Transverse colon (tissue), 4 donors: ENCODE results near the gene RANBP10. TPM values are rescaled to one million over a fixed set of nuclear protein-coding genes. Genes with fewer than 3 reads are reported as not detected.

Source experiments
- DNase-seq: peaks from one replicate; pipeline ENCODE4 v3.0.0-alpha.2; 2019
- H3K27ac ChIP-seq, 4 donors: fragments of 200-600 bp; sonication (generic); 2 replicates each; pipeline ENCODE4 v1.5.1; 2016 to 2018; ENCODE audit warnings: inconsistent platforms in 4 of 4
- H3K27me3 ChIP-seq: fragments of 200-600 bp; sonication (generic); 2 replicates; pipeline ENCODE4 v1.5.1; 2017; ENCODE audit warnings: inconsistent platforms
- H3K36me3 ChIP-seq, 4 donors: fragments of 200-600 bp; sonication (generic); 2 replicates each; pipeline ENCODE4 v1.5.1; 2017 to 2019; ENCODE audit warnings: inconsistent platforms in 4 of 4
- H3K4me1 ChIP-seq, 4 donors: fragments of 200-600 bp; sonication (generic); 2 replicates each; pipeline ENCODE4 v1.5.1; 2017 to 2020; ENCODE audit warnings: inconsistent platforms in 4 of 4
- H3K4me3 ChIP-seq, 4 donors: fragments of 200-600 bp; sonication (generic); 1 replicate in 1 of 4; 2 replicates in 3 of 4; pipeline versions ENCODE4 v1.5.1 to v1.6.1; 2017 to 2019; ENCODE audit warnings: inconsistent platforms in 4 of 4
- H3K9me3 ChIP-seq, 2 donors: fragments of 200-600 bp; sonication (generic); 2 replicates each; pipeline ENCODE4 v1.5.1; 2017 to 2019; ENCODE audit warnings: inconsistent platforms in 2 of 2
- CTCF ChIP-seq, 5 experiments: fragments of 200-600 bp in 3 of 5; fragments of 450-650 bp in 2 of 5; sonication (generic) in 3 of 5; IDR thresholded peaks; 1 replicate in 2 of 5; 2 replicates in 3 of 5; pipeline ENCODE4 v1.5.1; 2016 to 2017; ENCODE audit warnings: antibody characterized with exemption in 5 of 5, inconsistent platforms in 3 of 5, mild to moderate bottlenecking in 2 of 5, moderate library complexity in 1 of 5
- EP300 ChIP-seq: sonication (generic); formaldehyde crosslinking; IDR thresholded peaks from one replicate; pipeline ENCODE4 v1.6.1; 2017; ENCODE audit warnings: antibody characterized with exemption, low read depth
- POLR2A ChIP-seq: fragments of 450-650 bp; IDR thresholded peaks from one replicate; pipeline ENCODE4 v1.6.1; 2016; ENCODE audit warnings: antibody characterized with exemption, mild to moderate bottlenecking, moderate library complexity
- POLR2AphosphoS5 ChIP-seq, 3 donors: sonication (generic); formaldehyde crosslinking; IDR thresholded peaks; one replicate each; pipeline ENCODE4 v1.6.1; 2016; ENCODE audit warnings: antibody characterized with exemption in 3 of 3
- WGBS, 2 donors: methylation state at CpG; one replicate each; pipeline ENCODE4 v1.1.5; 2018; ENCODE audit warnings: low coverage in 1 of 2; 5-methylcytosine and 5-hydroxymethylcytosine counted together
- in situ Hi-C, 4 donors: fragments of 200-750 bp; cut with MboI; loops; one replicate each; pipeline versions ENCODE4 v1.15.0 to v1.15.1; 2017; ENCODE audit warnings: low sequenced_read_pairs in 3 of 4, low pct_ligation_motif_present in 1 of 4, low pct_unique_long_range_greater_than_20kb in 1 of 4
- intact Hi-C: fragments of 100-400 bp; cut with DNase I; formaldehyde crosslinking; loops from one replicate; pipeline ENCODE4 v1.15.1; 2023; ENCODE audit warnings: low total_unique reads
- total RNA-seq, 4 donors: library from RNA; depleted of rRNA; stranded (reverse); fragments of >200 nt; gene quantifications; one replicate each; pipeline ENCODE4 v1.1.0, GENCODE V29; 2016

The RANBP10 gene
- total RNA-seq, 4 donors from 2014 or later = 15.1 to 32.9 (median 19.1) TPM

GRCh38 chr16:67709050-67709449 is 97.3 kb downstream of the RANBP10 start:
- Histone ChIP-seq H3K27ac (no peak overlapping the region), H3K36me3 (no peaks in the 10 kb centered on the region), H3K4me3 (no peak overlapping the region), H3K4me1 (peaks cover 0 to 17% (median 4%) of the 10 kb centered on the region in 4 donors), H3K27me3 (no peaks in the 10 kb centered on the region), H3K9me3 (no peaks in the 10 kb centered on the region)
- DNase-seq = no peak
- WGBS, 2 donors = 100% methylated on average over 1 of the region's 1 CpG
- in situ Hi-C loops (no loop called here), intact Hi-C loops (no loop called here)
- TF ChIP-seq CTCF (IDR thresholded peaks at IDR 0.05) = no peak
- no peak for TF ChIP-seq POLR2AphosphoS5 (IDR thresholded peaks at IDR 0.05)
- no peak for TF ChIP-seq EP300
- TF ChIP-seq POLR2A = no peak

- no peak for DNase-seq
- intact Hi-C loops (no loop called here), in situ Hi-C loops (no loop called here)
- Histone ChIP-seq H3K27ac (no peak overlapping the region), H3K4me1 (peaks cover 0 to 10% (median 0%) of the 10 kb centered on the region in 4 donors), H3K9me3 (no peaks in the 10 kb centered on the region), H3K27me3 (no peaks in the 10 kb centered on the region), H3K36me3 (no peaks in the 10 kb centered on the region), H3K4me3 (no peak overlapping the region)
- TF ChIP-seq POLR2A (no peak), CTCF (IDR thresholded peaks at IDR 0.05) (no peak), POLR2AphosphoS5 (IDR thresholded peaks at IDR 0.05) (no peak), EP300 (no peak)
- 66 to 100% methylated on average over 1 to 2 of the region's 2 CpGs for WGBS, 2 donors
Measured at GRCh38 chr16:67708368-67708771, 98.0 kb downstream of the RANBP10 start.

GRCh38 chr16:67707790-67708189 is 98.6 kb downstream of the RANBP10 start:
- intact Hi-C loops (no loop called here), in situ Hi-C loops (no loop called here)
- TF ChIP-seq CTCF (IDR thresholded peaks at IDR 0.05) (no peak), POLR2A (no peak), EP300 (no peak), POLR2AphosphoS5 (IDR thresholded peaks at IDR 0.05) (no peak)
- Histone ChIP-seq H3K9me3 (no peaks in the 10 kb centered on the region), H3K27me3 (no peaks in the 10 kb centered on the region), H3K27ac (no peak overlapping the region), H3K4me3 (no peak overlapping the region), H3K36me3 (no peaks in the 10 kb centered on the region), H3K4me1 (peaks cover 0 to 5% (median 0%) of the 10 kb centered on the region in 4 donors)
- 96 to 100% methylated on average over 1 to 5 of the region's 5 CpGs for WGBS, 2 donors
- DNase-seq = no peak

- no peak overlapping the region for H3K27ac ChIP-seq
- intact Hi-C loops (no loop called here), in situ Hi-C loops (no loop called here)
- no peaks in the 10 kb centered on the region for H3K27me3 ChIP-seq
- 96 to 100% methylated on average over 4 of the region's 4 CpGs for WGBS, 2 donors
- H3K4me3 ChIP-seq = no peak overlapping the region
- no peak for TF ChIP-seq EP300
- TF ChIP-seq CTCF (IDR thresholded peaks at IDR 0.05) = no peak
- no peak for DNase-seq
- no peaks in the 10 kb centered on the region for H3K36me3 ChIP-seq
- peaks cover 0 to 5% (median 0%) of the 10 kb centered on the region in 4 donors for H3K4me1 ChIP-seq
- no peaks in the 10 kb centered on the region for H3K9me3 ChIP-seq
Measured at GRCh38 chr16:67707210-67707609, 99.2 kb downstream of the RANBP10 start.
